Right ventricle myocardium inferior (tissue), 1 donor: ENCODE results near the gene PHTF2. TPM values are rescaled to one million over a fixed set of nuclear protein-coding genes. Genes with fewer than 3 reads are reported as not detected.
"Not testable (repeated sequence)": the region's sequence is repeated elsewhere in the genome, so short reads cannot be mapped to it uniquely, and the experiment has no call there.

Source experiments
- ATAC-seq: fragments of 200-7000 bp; cut with Tn5 transposase; one replicate; pipeline ENCODE4 v1.9.1; 2020; ENCODE audit warnings: mild to moderate bottlenecking, moderate library complexity
- DNase-seq: peaks from one replicate; pipeline ENCODE4 v3.0.0; 2021; ENCODE audit errors: missing footprints
- intact Hi-C: fragments of 100-400 bp; cut with DNase I; formaldehyde crosslinking; loops from one replicate; pipeline ENCODE4 v1.11.0; 2022
- total RNA-seq: library from RNA; stranded (reverse); fragmentation: NEBNext Ultra II Directional; extraction: Animal tissue kit (Norgen Biotek cat#: 25700); gene quantifications from one replicate; pipeline ENCODE4 v1.2.1, GENCODE V29; 2021
- donor health status: DM: no; HTN: yes; CAD: no; lungs with severe emphysema.

The PHTF2 gene
- total RNA-seq, 1 donor from 2014 or later = 21.5 TPM

DNA sequence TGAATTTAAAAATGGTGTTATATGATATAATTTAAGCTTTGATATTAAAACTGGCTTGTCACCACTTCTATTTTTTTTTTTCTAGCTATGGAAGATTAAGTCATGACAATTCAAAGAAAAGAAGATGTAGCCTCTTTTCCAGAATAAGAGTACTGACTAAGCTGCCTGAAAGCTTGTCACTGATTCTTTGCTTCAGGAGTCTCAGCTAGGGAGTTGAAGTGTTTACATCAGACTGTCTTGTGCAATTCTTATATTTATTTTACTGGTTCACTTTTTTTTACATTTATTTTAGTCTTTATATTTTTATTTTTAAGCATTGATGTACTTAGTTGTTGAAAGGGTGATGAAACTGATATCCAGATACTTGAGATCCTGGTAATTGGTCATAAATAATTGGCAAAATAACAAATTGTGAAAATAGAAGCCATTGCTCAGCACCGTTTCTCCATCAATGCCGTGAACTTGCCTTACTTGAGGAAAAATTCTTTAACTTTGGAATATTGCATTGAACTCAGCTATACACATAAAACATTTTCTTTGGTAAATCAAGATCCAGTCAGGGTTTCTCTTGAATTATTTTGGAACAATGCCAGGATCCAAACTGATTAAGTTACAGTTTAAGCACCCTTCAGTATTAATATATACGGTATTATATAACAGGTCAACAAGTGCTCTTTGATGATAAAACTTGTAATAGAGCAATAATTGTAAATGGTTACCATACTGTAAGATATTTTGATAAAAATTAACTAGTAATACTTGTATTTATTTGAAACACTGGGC lies 156.4 kb downstream of the PHTF2 start:
- ATAC-seq (no peak), DNase-seq (no peak)
- intact Hi-C loops = no loop called here

DNA sequence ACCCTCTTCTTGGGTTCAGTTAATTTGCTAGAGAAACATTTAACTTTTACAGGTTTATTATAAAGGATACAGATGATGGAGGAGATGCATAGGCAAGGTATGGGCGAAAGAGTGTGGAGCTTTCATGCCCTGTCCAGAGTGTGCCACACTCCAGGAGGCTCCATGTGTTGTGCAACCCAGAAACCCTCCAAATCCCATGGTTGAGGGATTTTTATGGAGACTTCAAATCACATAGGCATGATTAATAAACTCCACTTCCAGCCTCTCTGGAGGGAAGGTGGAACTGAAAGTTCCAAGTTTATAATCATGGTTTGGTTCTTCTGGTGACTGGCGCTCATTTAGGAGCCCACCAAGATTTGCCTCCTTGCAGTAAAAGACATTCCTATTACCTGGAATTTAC lies 159.9 kb downstream of the PHTF2 start:
- intact Hi-C loops = no loop called here
- DNase-seq (no peak), ATAC-seq (no peak)

DNA sequence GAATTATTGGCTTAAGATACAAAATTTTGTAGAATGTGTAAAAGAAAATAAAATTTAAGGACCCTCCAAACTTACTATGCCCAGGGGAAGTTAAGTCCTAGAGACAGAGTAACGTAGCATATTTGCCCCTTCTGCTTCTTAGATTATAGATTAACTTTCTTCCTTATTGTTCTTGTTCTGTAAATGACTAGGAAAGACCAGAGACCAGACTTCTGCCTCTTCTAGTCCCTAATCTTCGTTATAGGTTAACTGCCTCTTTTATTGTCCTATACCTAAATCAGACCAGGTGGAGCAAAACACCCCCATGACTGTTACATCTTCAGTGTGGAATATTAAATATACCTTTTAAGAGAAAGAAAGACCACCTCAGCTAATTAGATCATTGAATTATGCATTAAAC lies 160.5 kb downstream of the PHTF2 start:
- DNase-seq (no peak), ATAC-seq (no peak)
- intact Hi-C loops = no loop called here

DNA sequence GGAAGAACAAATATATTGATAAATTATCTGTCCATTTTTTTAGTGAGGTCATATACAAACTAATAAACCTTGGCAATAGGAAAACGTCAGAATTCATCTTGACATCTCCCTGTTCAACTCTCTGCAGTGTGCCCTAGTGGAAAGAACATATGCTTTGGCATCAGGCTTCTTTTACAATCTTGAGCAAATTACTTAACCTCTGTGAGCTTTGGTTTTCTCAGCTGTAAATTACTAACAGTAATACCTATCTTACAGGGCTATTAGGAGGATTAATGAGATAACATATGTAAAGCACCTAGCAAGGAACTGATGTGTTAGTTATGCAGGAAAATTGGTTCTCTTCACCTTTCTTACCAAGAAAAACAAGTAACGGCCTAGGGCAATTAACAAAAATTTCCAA lies 161.8 kb downstream of the PHTF2 start:
- ATAC-seq = no peak
- DNase-seq = no peak
- intact Hi-C loops = no loop called here

DNA sequence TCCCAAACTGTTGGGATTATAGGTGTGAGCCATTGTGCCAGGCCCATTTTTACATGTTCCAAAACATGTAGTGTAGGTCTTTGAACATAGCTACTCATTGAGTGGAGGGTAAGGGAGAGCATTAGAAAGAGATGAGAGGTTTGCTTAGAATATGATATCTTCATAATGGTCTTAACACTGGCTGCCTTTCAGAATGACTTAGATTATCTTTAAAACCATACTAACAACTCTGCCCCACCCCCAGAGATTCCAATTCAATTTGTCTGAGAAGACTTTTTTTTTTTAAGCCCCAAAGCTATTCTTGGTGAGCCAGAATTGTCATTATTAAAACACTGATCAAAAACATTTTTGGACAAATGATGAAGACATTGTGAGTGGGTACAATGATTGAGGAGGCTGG lies 168.9 kb downstream of the PHTF2 start:
- no peak for DNase-seq
- intact Hi-C loops = no loop called here
- ATAC-seq = no peak

DNA sequence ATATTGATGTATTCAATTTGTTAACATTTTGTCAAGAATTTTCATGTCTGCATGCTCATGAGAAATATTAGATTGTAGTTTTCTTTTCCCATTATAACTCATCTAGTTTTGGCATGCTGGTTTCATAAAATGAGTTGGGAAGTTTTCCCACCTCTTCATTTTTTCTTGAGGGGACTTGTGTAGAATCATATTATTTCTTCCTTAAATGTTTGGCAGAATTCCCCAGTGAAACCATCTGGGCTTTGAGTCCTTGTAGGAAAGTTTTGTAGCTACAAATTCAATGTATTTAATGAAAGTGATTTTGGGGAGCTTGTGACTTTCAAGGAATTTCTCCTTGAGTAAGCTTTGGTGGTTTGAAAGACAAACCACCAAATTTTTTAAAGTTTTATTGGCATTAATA lies 173.2 kb downstream of the PHTF2 start:
- intact Hi-C loops = no loop called here
- DNase-seq (no peak), ATAC-seq (no peak)

DNA sequence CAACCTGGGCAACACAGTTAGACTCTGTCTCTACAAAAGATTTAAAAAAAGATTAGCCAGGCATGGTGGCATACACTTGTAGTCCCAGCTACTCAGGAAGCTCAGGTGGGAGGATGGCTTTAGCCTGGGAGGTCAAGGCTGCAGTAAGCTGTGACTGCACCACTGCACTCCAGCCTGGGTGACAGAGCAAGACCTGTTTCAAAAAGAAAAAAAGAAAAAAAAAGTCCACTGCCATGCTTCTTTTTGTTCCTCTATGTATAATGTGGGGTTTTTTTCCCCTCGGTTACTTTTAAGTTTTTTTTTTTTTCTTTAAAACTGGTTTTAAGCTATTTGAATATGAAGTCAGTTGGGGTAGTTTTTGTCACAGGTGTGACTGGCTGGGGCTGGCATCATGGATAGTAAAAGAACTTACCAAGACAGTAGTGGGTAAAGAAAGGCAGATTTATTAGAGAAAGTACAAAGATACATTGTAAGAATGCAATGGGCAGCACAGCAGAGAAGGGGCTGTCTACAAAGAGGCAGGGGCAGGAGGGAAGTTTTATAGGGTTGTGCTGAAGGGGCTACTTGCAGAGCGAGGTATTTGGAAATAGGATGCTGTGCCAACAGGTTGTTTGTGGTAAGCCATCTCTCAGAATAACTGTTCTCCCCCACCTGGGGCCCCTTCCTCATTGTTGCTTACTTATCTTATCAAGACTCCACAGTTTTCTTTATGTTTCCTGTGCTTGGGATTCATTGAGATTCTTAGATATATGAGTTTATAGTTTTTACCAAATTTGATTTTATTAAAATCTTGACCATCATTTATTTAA lies 177.3 kb downstream of the PHTF2 start:
- DNase-seq (no peak), ATAC-seq (no peak)
- intact Hi-C loops = no loop called here

DNA sequence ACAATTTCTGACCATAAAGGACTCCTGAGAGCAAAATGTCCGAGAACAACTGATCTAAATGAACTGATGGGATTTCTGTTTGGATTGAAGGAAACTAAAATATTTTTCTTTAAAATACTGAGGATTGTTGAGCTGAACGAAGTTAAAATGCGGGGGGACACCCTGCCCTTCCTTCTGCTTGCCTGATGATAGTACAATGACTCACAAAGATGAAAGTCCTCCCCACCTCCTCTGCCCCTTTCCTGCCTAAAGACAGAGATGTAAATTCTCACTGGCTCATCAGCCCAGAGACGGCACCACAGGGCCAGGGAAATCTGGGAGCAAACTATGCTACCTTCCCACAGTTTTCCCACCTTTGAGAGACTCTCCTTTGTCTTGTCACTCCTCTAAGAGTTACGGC lies 180.6 kb downstream of the PHTF2 start:
- no peak for DNase-seq
- no peak for ATAC-seq
- intact Hi-C loops = no loop called here

DNA sequence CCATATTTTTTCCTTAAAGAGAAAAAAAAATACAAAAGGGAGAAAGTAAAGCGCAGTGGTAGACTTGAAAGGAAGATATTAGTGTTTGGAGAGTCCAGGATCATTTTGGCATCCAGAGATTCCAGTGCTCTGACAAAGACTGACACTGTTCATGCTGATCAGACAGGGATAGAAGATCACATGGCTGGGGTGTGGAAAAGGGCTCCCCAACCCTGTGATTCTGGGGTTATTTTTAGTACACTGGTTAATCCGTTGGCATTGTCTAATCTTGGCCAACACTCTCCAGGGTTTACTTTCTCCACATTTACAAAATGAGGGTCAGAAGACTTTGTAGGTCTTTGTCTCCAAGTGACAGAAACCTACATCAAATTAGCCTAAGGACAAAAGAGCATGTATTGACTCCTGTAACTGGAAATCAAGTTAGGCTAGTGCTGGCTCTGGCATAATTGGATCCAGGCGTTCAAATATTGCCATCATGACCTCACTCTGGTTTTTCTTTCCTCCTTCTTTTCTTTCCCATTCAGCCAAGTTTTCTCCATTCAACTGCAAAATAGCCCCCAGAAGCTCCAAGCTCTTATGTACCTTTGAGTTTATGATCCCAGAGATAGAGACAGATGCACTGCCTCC lies 181.6 kb downstream of the PHTF2 start:
- intact Hi-C loops = no loop called here
- ATAC-seq = no peak
- no peak for DNase-seq

DNA sequence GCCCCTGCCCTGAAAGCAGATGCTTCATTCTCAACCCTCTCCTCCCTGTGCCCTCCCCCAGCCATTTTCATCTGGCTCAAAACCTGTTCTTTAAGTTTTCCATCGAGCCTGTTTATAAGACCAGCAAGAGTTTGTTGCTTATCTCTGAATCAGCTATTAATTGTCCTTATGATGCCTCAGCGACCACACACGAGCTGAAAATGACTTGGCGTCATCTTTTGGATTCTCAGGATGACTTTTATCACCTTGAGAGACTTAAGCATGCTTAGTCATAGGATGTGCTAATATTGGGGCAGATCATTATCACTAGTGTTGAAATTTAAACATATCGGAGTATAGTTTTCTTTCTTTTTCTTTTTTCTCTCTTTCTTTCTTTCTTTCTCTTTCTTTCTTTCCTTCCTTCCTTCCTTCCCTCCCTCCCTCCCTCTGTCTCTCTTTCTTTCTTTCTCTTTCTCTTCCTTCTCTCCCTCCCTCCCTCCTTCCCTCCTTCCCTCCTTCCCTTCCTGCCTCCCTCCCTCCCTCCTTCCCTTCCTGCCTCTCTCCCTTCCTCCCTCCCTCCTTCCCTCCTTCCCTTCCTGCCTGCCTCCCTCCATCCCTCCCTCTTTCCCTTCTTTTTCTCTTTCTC lies 184.5 kb downstream of the PHTF2 start:
- DNase-seq = no peak
- intact Hi-C loops = no loop called here
- no peak for ATAC-seq

DNA sequence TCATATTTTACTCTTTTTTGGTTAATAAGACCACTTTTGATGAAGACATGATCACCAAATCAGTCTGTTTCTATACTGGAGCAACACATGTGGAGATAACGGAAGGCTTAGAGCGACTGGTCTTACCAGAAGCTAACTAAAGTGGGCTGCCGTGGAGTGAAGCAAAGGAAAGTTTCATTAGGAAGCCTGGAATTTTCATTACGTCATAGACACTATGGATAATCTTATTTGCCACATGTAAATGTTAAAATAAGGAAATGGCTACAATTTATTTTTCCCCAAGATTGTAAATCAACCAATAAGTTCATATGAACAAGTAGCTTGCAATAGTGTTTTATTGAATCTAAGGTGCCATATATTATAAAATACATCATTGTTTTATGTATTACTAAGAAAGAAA lies 185.4 kb downstream of the PHTF2 start:
- DNase-seq = no peak
- no peak for ATAC-seq
- intact Hi-C loops = no loop called here

DNA sequence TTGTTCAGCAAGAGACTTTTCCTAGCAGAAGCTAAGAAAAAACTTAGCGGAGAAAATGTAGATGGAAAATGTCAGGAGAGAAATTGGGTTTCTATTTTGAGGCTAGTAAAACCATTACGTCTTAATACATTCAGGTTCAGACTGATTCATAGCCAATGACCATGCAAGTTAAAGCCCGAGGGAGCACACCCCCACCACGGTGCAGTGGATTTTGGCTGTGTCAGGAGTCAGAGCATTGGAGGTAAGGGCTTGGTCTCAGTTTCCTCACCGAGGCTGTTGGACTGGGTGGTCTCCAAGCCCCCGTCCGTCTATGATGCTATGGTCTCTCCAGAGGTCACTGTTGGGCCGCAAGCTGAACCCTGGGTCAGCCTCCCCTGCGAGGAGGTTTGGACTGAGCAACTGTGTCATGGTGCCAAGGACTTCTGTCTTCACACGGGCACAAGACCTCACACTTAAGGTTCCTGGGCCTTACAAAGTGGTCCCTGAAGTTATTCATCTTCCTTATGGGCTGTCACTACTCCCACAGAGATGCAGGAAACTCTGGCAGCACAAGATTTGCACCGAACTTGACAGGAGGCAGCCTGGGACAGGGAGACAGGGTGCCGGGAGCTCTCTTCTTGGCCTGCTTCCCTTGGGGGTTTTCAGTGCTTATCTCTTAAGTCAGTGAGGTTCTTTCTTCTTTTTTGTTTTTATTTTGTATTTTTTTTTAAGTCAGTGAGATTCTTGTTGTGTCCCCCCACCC lies 186.8 kb downstream of the PHTF2 start:
- intact Hi-C loops = no loop called here
- DNase-seq = no peak
- ATAC-seq = no peak

DNA sequence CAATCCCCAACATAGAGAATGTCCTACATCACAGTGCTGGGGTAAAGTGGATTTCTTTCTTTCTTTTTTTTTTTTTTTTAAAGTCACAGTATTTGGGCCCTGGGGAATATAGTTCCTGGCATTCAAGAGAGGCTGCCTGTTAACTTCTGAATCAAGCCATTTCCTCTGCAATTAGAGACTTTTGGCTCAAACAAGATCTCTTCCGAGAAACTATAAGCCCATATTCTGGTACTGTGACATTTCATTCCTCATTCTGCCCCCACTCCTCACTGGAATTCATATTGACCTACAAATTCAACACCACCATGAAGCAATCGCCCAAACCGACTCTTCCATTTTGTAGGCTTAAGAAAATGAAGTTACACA lies 187.4 kb downstream of the PHTF2 start:
- DNase-seq (no peak), ATAC-seq (no peak)
- intact Hi-C loops = no loop called here

DNA sequence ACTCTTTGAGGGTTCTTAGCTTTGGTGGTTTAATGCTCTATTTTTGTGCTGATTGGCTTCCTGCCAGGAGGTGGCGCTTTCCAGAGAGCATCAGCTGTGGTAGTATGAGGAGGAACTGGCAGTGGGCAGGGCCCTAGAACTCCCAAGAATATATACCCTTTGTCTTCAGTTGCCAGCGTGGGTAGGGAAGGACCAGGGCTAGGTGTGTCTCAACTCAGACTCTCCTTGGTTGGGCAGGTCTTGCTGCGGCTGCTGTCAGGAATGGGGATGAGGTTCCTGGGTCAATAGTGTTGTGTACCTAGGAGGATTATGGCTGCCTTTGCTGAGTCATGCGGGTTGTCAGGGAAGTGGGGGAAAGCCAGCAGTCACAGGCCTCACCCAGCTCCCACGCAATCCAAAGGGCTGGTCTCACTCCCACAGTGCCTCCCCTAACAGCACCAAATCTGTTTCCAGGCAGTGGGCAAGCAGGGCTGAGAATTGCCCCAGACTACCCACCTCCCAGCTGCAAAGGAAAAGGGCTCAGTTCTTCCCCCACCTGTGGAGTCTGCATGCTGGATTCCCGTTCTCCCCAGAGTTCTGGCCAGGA lies 191.5 kb downstream of the PHTF2 start:
- DNase-seq (no peak), ATAC-seq (no peak)
- intact Hi-C loops = no loop called here

DNA sequence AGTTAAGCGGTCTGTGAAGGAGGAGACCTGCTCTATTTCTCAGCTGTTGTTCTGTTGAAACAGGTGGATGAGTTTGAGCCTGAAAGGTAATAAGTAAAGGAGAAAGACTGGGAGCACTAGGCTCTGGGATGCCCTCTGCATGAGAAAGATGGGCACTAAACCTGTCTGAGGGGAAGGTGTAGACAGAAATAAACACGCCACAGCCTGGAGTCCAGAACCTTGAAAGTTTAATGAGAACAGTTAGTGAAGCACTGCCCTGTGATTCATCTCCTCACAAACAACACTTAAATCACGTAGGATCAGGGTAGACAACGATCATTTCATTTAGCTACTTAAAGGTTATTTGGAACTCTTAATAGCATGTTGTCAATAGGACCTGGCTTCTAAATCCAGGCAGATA lies 193.1 kb downstream of the PHTF2 start:
- DNase-seq = no peak
- ATAC-seq = no peak
- intact Hi-C loops = no loop called here

DNA sequence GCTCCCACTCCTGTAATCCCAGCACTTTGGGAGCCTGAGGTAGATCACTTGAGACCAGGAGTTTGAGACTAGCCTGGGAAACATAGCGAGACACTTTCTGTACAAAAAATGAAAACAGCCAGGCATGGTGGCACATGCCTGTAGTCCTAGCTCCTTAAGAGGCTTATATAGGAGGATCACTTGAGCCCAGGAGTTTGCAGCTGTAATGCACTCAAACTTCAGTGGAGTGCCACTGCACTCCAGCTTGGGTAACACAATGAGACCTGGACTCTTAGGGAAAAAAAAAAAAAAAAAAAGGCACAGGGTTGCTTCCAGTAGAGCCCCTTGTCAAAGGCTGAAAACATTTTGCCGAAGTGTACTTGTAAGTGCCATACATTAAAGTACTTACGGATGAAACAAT lies 195.3 kb downstream of the PHTF2 start:
- intact Hi-C loops = no loop called here
- no peak for ATAC-seq
- no peak for DNase-seq

DNA sequence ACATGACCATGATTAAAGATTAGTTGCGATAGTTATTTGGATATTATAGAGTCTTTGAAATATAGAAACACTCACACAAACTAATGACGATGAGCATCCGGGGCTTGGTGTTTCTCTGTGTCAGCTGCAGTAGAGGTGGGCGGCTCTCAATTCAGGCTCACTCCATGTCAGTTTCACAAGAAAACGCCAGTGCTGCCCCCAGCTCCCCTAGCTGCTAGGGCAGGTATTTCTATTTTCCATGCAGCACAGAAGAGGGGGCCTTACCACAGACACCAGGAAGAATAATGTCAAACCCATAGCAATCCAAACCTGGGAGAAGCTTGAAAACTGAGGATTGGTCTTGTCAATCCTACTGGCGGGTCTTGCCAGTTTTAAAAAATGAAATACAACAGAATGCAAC lies 197.1 kb downstream of the PHTF2 start:
- intact Hi-C loops = no loop called here
- no peak for DNase-seq
- no peak for ATAC-seq

DNA sequence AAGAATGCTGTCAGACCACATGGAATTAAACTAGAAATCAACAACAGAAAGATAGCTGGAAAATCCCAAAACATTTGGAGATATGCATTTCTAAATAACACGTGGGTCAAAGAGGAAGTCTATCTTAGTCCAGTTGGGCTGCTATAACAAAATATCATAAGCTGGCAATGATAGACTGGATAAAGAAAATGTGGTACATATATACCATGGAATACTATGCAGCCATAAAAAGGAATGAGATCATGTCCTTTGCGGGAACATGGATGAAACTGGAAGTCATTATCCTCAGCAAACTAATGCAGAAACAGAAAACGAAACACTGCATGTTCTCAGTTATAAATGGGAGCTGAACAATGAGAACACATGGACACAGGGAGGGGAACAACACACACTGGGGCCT lies 200.6 kb downstream of the PHTF2 start:
- ATAC-seq, DNase-seq, intact Hi-C loops: not testable (repeated sequence)

DNA sequence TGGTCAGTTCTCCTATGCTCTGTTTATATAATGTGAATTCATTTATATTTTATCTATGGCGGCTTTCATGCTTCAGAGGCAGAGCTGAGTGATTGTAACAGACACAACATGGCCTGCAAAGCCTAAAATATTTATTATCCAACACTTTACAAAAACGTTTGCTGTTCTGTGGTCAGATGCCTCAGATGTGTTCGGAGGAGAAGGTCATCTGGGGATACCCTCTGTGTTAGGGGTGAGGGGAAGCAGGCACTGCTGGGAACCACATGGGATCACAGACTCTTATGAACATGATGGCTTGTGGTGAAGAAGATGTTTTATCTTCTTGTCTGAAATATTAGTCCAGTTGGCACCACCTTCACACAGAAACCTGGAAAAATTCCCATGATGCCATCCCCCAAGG lies 203.4 kb downstream of the PHTF2 start:
- no peak for DNase-seq
- no peak for ATAC-seq
- intact Hi-C loops = no loop called here
